HG03175 (cell line): ENCODE data around the gene NOLC1.

Experiments
- ATAC-seq: cut with Tn5 transposase; IDR thresholded peaks from one replicate; pipeline ENCODE4 v1.9.1; 2021; ENCODE audit warnings: mild to moderate bottlenecking, moderate library complexity; ENCODE audit not compliant: unreplicated experiment

NOLC1 gene

GRCh38 chr10:102200751-102201640 is 48.8 kb downstream of the NOLC1 start:
- no peak for ATAC-seq

GRCh38 chr10:102202386-102202785 is 50.2 kb downstream of the NOLC1 start:
- no peak for ATAC-seq

- ATAC-seq = no peak
Measured at GRCh38 chr10:102208311-102209035, 56.3 kb downstream of the NOLC1 start.

- ATAC-seq = no peak
Measured at GRCh38 chr10:102211615-102212299, 59.6 kb downstream of the NOLC1 start.
